GM19240 (cell line): ENCODE data around the gene ALPI.
"Not testable (repeated sequence)": the region's sequence is repeated elsewhere in the genome, so short reads cannot be mapped to it uniquely, and the experiment has no call there.

Experiments used
- DNase-seq: peaks from one replicate; pipeline ENCODE4 v3.0.0; 2011; ENCODE audit warnings: low spot score; ENCODE audit not compliant: insufficient read length

Gene ALPI

GRCh38 chr2:232455426-232456255, at the start of gene ALPI:
ALPI (plus strand) TSS chr2:232456153; CDS start chr2:232456200, 47 bp downstream.
- no peak for DNase-seq

- no peak for DNase-seq
Observed at GRCh38 chr2:232406556-232407310, 49.2 kb upstream of the ALPI start, which contains the start of gene ALPG. ALPG (plus strand) TSS chr2:232406844; CDS start chr2:232406895, 51 bp downstream.

GRCh38 chr2:232407428-232408150, 48.4 kb upstream of the ALPI start:
- not testable (repeated sequence) for DNase-seq

GRCh38 chr2:232408269-232408668, 47.7 kb upstream of the ALPI start:
- not testable (repeated sequence) for DNase-seq

DNA sequence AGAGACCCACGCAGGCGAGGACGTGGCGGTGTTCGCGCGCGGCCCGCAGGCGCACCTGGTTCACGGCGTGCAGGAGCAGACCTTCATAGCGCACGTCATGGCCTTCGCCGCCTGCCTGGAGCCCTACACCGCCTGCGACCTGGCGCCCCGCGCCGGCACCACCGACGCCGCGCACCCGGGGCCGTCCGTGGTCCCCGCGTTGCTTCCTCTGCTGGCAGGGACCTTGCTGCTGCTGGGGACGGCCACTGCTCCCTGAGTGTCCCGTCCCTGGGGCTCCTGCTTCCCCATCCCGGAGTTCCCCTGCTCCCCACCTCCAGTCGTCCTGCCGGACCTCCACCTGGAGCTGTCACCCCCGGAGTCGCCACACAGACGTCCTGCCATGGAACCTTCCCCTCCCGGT, 46.3 kb upstream of the ALPI start:
- not testable (repeated sequence) for DNase-seq

- DNase-seq = no peak
Observed at GRCh38 chr2:232410238-232410900, 45.6 kb upstream of the ALPI start.

GRCh38 chr2:232411901-232412629, 43.9 kb upstream of the ALPI start:
- DNase-seq = no peak

DNA sequence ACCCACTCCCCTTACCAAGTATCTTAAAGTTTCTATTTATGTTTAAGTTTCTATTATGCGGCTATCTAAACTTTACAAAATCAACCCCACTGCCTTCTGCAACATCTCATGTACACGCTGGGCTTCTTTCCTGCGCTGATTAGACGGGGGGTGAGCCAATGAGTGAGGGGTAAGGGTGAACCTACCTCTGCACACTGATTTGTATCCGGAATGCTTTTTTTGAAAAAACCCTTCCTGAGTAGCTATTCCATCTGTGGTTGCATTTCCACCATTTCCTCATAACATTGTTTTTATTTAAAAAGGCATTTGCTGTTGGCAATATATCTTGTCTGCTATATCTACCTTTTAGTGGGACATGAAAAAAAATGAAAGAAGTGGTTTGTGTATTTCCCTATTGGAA, 43.0 kb upstream of the ALPI start:
- DNase-seq = no peak

- no peak for DNase-seq
Observed at GRCh38 chr2:232415138-232415690, 40.7 kb upstream of the ALPI start.

DNA sequence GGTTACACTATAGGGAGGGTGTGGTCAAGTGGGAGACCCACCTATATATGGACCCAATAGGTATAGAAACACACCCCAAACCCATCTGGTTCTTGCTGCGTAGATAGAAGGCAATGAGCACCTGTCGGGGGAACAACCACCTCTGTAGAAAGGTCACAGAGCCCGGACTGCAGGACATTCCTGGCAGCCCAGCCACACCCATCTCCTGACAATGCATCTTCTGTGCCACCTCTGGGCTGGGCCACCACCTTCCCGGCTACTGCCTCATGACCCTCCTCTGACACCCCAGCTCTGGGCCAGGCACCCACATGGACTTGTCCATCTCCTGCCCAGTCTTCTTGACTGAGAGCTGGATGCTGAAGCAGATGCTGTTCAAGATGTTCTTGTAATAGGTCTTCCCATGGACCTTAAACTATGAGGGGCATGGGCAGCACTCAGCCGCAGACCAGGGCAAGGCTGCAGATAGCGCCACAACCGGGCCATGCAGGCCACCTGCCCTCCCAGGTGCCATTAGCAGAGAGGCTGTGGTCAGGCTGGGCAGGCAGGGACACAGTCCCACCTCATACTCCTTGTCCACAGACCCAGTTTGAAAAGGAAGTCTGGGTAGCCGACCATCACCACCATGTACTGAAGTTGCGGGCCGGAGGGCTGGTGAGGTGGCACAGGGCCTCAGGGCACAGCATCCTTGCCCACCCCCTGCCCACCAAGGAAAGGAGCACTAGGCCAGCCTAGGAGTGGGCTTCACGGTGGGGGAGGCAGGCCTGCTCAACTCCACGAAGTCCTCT, 40.0 kb upstream of the ALPI start:
- no peak for DNase-seq

- DNase-seq = no peak
Observed at GRCh38 chr2:232416521-232417470, 39.2 kb upstream of the ALPI start.

- DNase-seq = no peak
Observed at GRCh38 chr2:232417489-232417888, 38.5 kb upstream of the ALPI start.

- no peak for DNase-seq
Observed at GRCh38 chr2:232418056-232418455, 37.9 kb upstream of the ALPI start.

GRCh38 chr2:232418466-232419244, 37.3 kb upstream of the ALPI start:
- no peak for DNase-seq

DNA sequence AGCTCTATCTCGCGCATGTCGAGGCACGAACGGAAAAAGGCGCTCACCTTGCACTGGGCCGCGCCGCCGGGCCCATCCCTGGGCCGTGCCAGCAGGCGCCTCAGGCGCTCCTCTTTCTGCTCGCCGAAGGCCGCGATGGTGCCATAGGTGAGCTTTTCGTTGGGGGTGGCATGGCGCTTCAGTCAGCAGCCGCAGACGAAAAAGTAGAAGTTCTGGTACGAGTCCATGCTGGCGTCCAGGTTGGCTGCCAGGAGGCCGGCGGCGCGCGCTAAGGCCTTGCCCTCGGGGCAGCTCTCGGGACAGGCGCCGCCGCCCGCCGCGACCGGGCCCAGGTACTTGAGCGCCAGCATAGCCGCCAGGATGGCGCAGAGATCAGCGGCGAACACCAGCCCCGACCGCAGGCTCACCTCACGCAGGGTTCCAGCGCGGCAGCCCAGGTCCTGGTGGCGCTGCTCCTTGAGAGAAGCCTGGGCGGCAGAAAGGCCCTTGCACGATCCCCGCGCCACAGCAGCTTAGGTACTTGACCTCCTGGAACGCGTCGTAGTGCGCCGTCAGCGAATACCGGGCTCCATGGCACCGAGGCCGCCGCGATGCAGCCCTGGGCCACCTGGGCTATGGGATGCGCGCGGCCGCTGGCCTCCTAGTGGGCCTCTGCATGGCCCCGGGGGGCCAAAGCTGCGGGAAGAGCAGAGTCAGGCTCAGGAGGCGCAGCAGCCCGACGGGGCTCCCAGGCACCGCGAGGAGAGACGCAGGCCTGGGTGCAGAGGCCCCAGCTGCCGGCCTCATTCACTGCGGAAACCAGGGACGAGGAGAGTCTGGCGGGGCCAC, 36.5 kb upstream of the ALPI start:
- DNase-seq = no peak

DNA sequence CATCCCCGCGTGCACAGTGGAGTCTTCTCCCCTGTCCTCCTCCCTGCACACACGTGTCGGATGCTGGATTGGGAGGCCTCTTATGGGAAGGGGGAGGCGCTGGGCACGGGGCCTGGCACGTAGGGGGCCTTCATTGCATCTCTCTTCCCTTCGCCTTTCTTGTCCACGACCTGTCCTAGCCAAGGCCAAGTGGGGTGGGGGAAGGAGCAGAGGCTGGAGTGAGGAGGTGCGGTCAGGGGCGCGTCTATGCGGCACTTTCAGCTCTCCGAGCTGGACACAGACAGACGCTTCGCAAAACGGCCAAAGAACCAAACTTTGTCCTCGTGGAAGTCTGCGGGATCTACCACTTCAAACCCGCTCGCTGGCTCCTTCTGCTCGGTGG, 35.9 kb upstream of the ALPI start:
- DNase-seq = no peak
